Neural progenitor cell (in vitro differentiated cells): ENCODE measurements around the gene ACY1. TPM values are rescaled to one million over a fixed set of nuclear protein-coding genes. Genes with fewer than 3 reads are reported as not detected.
A peak's percentile ranks its signal among the peaks of the same experiment; 100 is the strongest.

Experiments
- DNase-seq: peaks from one replicate; pipeline ENCODE4 v3.0.0-alpha.2; 2016; ENCODE audit warnings: low spot score
- H2AFZ ChIP-seq: fragments of 200-600 bp; sonication (generic); replicated peaks from 2 replicates; pipeline ENCODE4 v1.6.1; 2016; ENCODE audit warnings: antibody characterized with exemption
- H3F3A ChIP-seq: fragments of 200-600 bp; sonication (generic); 2 replicates; pipeline ENCODE4 v1.6.1; 2016; ENCODE audit warnings: antibody characterized with exemption, low read depth
- H3K27ac ChIP-seq: fragments of 200-600 bp; sonication (generic); 2 replicates; pipeline ENCODE4 v1.5.1; 2016; ENCODE audit warnings: mild to moderate bottlenecking
- H3K27me3 ChIP-seq: fragments of 200-600 bp; sonication (generic); 2 replicates; pipeline ENCODE4 v1.6.1; 2016; ENCODE audit warnings: mild to moderate bottlenecking, moderate library complexity
- H3K36me3 ChIP-seq: fragments of 200-600 bp; sonication (generic); 2 replicates; pipeline ENCODE4 v1.5.1; 2016
- H3K4me1 ChIP-seq: fragments of 200-600 bp; sonication (generic); 2 replicates; pipeline ENCODE4 v1.6.1; 2016; ENCODE audit warnings: mixed run types
- H3K4me2 ChIP-seq: fragments of 200-600 bp; sonication (generic); 2 replicates; pipeline ENCODE4 v1.6.1; 2016
- H3K4me3 ChIP-seq: fragments of 200-600 bp; sonication (generic); 2 replicates; pipeline ENCODE4 v1.5.1; 2016
- H3K79me2 ChIP-seq: fragments of 200-600 bp; sonication (generic); 2 replicates; pipeline ENCODE4 v1.6.1; 2016; ENCODE audit warnings: low read depth
- H3K9ac ChIP-seq: fragments of 200-600 bp; sonication (generic); 2 replicates; pipeline ENCODE4 v1.6.1; 2016
- H3K9me3 ChIP-seq: fragments of 200-600 bp; sonication (generic); 2 replicates; pipeline ENCODE4 v1.5.1; 2016; ENCODE audit warnings: low read depth
- H4K20me1 ChIP-seq: fragments of 200-600 bp; sonication (generic); 2 replicates; pipeline ENCODE4 v1.6.1; 2016; ENCODE audit warnings: low read depth
- H3K27ac Mint-ChIP-seq: 3 replicates; pipeline ENCODE4 v1.8.0; 2021; ENCODE audit warnings: mixed read lengths
- H3K27me3 Mint-ChIP-seq: 2 replicates; pipeline ENCODE4 v1.8.0; 2022; ENCODE audit warnings: low read depth, mild to moderate bottlenecking, inconsistent platforms, moderate library complexity, mixed read lengths; ENCODE audit not compliant: insufficient read depth
- H3K36me3 Mint-ChIP-seq: 3 replicates; pipeline ENCODE4 v1.8.0; 2021; ENCODE audit warnings: mixed read lengths
- H3K4me1 Mint-ChIP-seq: 3 replicates; pipeline ENCODE4 v1.8.0; 2021; ENCODE audit warnings: mixed read lengths
- H3K4me3 Mint-ChIP-seq: 3 replicates; pipeline ENCODE4 v1.8.0; 2021; ENCODE audit warnings: mild to moderate bottlenecking, moderate library complexity, mixed read lengths
- H3K9me3 Mint-ChIP-seq: 3 replicates; pipeline ENCODE4 v1.8.0; 2020; ENCODE audit warnings: mixed read lengths
- EZH2 ChIP-seq: fragments of 200-600 bp; sonication (generic); IDR thresholded peaks from 2 replicates; pipeline ENCODE4 v1.6.1; 2017; ENCODE audit warnings: antibody characterized with exemption, mild to moderate bottlenecking, moderate library complexity
- EZH2phosphoT487 ChIP-seq: fragments of 200-600 bp; sonication (generic); IDR thresholded peaks from 2 replicates; pipeline ENCODE4 v1.6.1; 2017; ENCODE audit warnings: antibody characterized with exemption
- total RNA-seq: library from RNA; depleted of rRNA; stranded (reverse); fragments of >200 nt; gene quantifications from 2 replicates; pipeline ENCODE4 v1.2.3, GENCODE V29; 2015; ENCODE audit warnings: low replicate concordance
- TF ChIP-seq, protein P1 (sequence below): fragments of 200-600 bp; sonication (generic); IDR thresholded peaks from 2 replicates; pipeline ENCODE4 v1.5.1; 2017; ENCODE audit warnings: antibody characterized with exemption, mild to moderate bottlenecking

The ACY1 gene
- total RNA-seq, 1 donor from 2014 or later: 17.3 TPM

- Histone ChIP-seq H3K27me3 (no peaks in the 10 kb centered on the region), H2AFZ (no peak overlapping the region), H3K4me2 (peak overlapping the region; percentile 72), H3K9me3 (no peaks in the 10 kb centered on the region), H3K9ac (no peak overlapping the region), H3K27ac (no peak overlapping the region), H3K4me1 (peaks cover 47% of the 10 kb centered on the region), H3F3A (peaks cover 28% of the 10 kb centered on the region), H3K79me2 (no peaks in the 10 kb centered on the region), H3K4me3 (no peak overlapping the region), H4K20me1 (no peaks in the 10 kb centered on the region), H3K36me3 (no peaks in the 10 kb centered on the region)
- Mint-ChIP-seq H3K27ac (peak overlapping the region; percentile 57), H3K4me3 (peak overlapping the region; percentile 58), H3K27me3 (no peaks in the 10 kb centered on the region), H3K9me3 (no peaks in the 10 kb centered on the region), H3K36me3 (no peaks in the 10 kb centered on the region), H3K4me1 (peaks cover 61% of the 10 kb centered on the region)
- TF ChIP-seq, protein P1, sequence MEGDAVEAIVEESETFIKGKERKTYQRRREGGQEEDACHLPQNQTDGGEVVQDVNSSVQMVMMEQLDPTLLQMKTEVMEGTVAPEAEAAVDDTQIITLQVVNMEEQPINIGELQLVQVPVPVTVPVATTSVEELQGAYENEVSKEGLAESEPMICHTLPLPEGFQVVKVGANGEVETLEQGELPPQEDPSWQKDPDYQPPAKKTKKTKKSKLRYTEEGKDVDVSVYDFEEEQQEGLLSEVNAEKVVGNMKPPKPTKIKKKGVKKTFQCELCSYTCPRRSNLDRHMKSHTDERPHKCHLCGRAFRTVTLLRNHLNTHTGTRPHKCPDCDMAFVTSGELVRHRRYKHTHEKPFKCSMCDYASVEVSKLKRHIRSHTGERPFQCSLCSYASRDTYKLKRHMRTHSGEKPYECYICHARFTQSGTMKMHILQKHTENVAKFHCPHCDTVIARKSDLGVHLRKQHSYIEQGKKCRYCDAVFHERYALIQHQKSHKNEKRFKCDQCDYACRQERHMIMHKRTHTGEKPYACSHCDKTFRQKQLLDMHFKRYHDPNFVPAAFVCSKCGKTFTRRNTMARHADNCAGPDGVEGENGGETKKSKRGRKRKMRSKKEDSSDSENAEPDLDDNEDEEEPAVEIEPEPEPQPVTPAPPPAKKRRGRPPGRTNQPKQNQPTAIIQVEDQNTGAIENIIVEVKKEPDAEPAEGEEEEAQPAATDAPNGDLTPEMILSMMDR: no peak
- no peak for TF ChIP-seq EZH2phosphoT487
- TF ChIP-seq EZH2: no peak
- peak; percentile 57 for DNase-seq
Measured at GRCh38 chr3:52005571-52005986, 22.2 kb downstream of the ACY1 start.

DNA sequence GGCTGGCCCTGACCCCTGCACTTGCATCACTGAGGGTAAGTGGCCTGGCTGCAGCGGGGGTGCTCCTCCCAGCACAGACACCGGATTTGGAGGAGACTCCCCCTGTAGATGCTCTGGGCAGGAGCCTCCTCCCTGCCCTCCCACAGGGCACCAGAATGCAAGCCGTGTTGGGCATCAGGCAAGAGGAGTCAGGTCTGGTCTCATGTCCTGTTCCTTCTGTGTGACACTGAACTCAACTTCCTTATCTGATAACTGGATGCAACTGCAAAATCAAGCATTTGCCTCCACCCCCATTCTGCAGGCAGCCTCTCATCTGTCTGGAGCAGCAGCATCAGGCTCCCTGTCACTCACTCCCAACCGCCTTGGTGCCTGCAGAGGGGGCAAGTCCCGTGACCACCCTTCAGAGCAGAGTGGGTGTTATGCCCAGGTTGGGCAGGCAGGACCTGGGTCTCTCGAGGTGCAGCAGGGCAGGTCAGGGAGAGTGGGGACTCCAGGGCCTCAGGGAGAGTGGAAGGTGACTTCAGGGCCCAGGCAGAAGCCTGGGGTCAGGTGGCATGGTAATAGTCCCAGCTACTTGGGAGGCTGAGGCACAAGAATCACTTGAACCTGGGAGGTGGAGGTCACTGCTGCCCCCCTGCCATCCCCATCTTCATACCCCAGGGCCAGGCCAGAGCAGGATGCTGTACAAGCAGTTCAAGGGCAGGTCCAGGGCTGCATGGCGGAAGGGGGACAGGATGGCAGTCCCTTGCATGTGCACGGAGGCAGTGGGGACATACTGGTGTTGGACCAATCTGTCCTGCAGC is 22.9 kb downstream of the ACY1 start:
- Mint-ChIP-seq H3K4me3 (peak overlapping the region; percentile 58), H3K27ac (no peak overlapping the region), H3K36me3 (no peaks in the 10 kb centered on the region), H3K27me3 (peaks cover 3% of the 10 kb centered on the region), H3K9me3 (no peaks in the 10 kb centered on the region), H3K4me1 (peaks cover 61% of the 10 kb centered on the region)
- Histone ChIP-seq H3K36me3 (no peaks in the 10 kb centered on the region), H2AFZ (no peak overlapping the region), H3K4me2 (peak overlapping the region; percentile 72), H3K9me3 (no peaks in the 10 kb centered on the region), H3K27me3 (no peaks in the 10 kb centered on the region), H4K20me1 (no peaks in the 10 kb centered on the region), H3K79me2 (no peaks in the 10 kb centered on the region), H3K27ac (no peak overlapping the region), H3K9ac (no peak overlapping the region), H3K4me1 (peaks cover 47% of the 10 kb centered on the region), H3F3A (peaks cover 28% of the 10 kb centered on the region), H3K4me3 (no peak overlapping the region)
- no peak for DNase-seq
- no peak for TF ChIP-seq EZH2
- TF ChIP-seq EZH2phosphoT487: no peak
- TF ChIP-seq, protein P1: no peak

- Histone ChIP-seq H2AFZ (no peak overlapping the region), H3K4me1 (peaks cover 45% of the 10 kb centered on the region), H3K4me2 (no peak overlapping the region), H3K27me3 (no peaks in the 10 kb centered on the region), H3K4me3 (no peak overlapping the region), H4K20me1 (no peaks in the 10 kb centered on the region), H3K9ac (no peak overlapping the region), H3K27ac (no peak overlapping the region), H3K79me2 (no peaks in the 10 kb centered on the region), H3K9me3 (no peaks in the 10 kb centered on the region), H3K36me3 (no peaks in the 10 kb centered on the region), H3F3A (peaks cover 28% of the 10 kb centered on the region)
- TF ChIP-seq EZH2: no peak
- TF ChIP-seq, protein P1: no peak
- no peak for TF ChIP-seq EZH2phosphoT487
- H3K36me3 Mint-ChIP-seq: no peaks in the 10 kb centered on the region
- H3K9me3 Mint-ChIP-seq: no peaks in the 10 kb centered on the region
- no peak overlapping the region for H3K27ac Mint-ChIP-seq
- peaks cover 56% of the 10 kb centered on the region for H3K4me1 Mint-ChIP-seq
- no peak for DNase-seq
- no peak overlapping the region for H3K4me3 Mint-ChIP-seq
- H3K27me3 Mint-ChIP-seq: peaks cover 3% of the 10 kb centered on the region
Measured at GRCh38 chr3:52006820-52007133, 23.4 kb downstream of the ACY1 start.
